Right renal cortex interstitium (tissue), 3 donors: ENCODE data around the gene ARID1B. TPM values are rescaled to one million over a fixed set of nuclear protein-coding genes. Genes with fewer than 3 reads are reported as not detected.

Source experiments
- DNase-seq, 3 donors: peaks; one replicate each; pipeline ENCODE4 v3.0.0-alpha.2; 2013; ENCODE audit warnings: low read depth in 3 of 3, low spot score in 2 of 3
- polyA plus RNA-seq, 3 donors: library from polyadenylated mRNA; unstranded; fragments of 120-200 nt; gene quantifications; one replicate each; pipeline ENCODE4 v1.2.1, GENCODE V29; 2013; ENCODE audit not compliant: insufficient read length in 3 of 3

Gene ARID1B
- polyA plus RNA-seq, 3 donors: 70.1 to 75.5 (median 72.6) TPM

GRCh38 chr6:157166784-157167183, 389.6 kb downstream of the ARID1B start:
- DNase-seq: no peak

GRCh38 chr6:157167837-157168236, 390.7 kb downstream of the ARID1B start:
- no peak for DNase-seq

DNA sequence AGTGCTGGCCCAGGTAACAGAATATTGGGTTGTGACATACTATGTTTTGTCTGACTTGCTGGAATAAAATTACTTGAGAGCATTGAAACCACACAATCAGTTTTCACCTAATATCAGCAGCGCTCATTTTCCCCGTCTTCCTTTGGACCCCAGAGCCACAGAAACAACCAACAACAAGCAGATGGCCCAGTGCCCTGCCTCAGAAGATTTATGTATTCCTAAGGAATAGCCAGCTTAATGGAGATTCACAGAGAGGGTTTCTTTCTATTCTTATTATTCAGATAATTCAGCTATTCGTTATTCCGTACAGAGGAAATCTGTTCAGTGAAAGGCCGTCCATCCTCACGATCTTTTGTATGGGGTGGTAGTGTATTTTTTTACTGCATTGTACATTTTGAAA, 391.3 kb downstream of the ARID1B start:
- no peak for DNase-seq

DNA sequence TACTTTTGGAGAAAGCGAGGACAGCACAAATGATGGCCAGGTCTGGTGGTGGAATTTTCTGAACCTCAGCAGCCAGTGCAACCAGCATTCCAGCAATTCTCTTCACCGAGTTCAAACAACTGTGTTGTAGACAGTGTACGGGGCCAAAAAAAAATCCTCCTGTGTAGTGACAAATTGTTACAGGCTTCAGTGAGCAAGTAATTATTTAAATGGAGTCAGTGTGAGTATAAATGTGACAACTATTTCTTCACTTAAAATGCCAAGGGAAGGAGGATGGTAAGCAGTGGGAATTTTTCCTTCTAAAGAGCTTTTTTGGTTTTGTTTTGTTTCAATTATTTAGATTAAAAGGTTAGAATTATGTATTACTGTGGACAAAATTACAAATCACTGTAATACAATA, 392.0 kb downstream of the ARID1B start:
- no peak for DNase-seq

DNA sequence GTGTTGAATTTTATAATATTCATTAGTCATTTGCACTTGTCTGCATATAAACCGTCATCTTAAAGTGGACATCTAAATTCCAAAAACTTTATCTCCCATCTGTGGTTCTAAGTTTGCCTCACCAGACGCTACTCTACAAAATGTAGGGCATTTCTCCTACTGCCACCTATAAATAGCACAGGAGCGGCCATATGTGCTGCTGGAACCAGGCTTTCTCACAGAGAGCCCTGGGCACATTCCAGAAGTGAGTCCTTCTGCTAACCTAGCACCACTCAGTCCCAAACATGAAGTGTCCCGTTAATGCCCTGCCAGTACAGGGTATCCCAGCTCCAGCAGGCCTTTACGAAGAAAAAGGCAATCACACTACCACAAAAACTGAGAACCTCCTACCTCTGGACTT, 392.5 kb downstream of the ARID1B start:
- no peak for DNase-seq

- no peak for DNase-seq
Observed at GRCh38 chr6:157170535-157170934, 393.4 kb downstream of the ARID1B start.

- DNase-seq: no peak
Observed at GRCh38 chr6:157171801-157172200, 394.6 kb downstream of the ARID1B start.

GRCh38 chr6:157172231-157172701, 395.1 kb downstream of the ARID1B start:
- no peak for DNase-seq

- DNase-seq: no peak
Observed at GRCh38 chr6:157172830-157173536, 395.8 kb downstream of the ARID1B start.

GRCh38 chr6:157173776-157174175, 396.6 kb downstream of the ARID1B start:
- DNase-seq: no peak

DNA sequence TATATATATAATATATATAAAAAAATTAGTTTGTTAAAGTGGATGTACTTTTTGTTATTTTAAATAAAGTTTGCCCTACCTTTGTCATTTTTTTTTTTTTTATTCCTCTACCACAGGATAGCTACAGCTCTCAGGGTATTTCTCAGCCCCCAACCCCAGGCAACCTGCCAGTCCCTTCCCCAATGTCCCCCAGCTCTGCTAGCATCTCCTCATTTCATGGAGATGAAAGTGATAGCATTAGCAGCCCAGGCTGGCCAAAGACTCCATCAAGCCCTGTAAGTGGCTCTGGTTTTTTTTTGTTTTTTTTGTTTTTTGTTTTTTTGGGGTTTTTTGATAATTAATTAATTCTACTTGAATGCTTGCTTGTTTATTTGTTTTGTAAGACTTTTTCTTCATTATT, 397.6 kb downstream of the ARID1B start:
- no peak for DNase-seq

- no peak for DNase-seq
Observed at GRCh38 chr6:157177731-157178336, 400.7 kb downstream of the ARID1B start.

DNA sequence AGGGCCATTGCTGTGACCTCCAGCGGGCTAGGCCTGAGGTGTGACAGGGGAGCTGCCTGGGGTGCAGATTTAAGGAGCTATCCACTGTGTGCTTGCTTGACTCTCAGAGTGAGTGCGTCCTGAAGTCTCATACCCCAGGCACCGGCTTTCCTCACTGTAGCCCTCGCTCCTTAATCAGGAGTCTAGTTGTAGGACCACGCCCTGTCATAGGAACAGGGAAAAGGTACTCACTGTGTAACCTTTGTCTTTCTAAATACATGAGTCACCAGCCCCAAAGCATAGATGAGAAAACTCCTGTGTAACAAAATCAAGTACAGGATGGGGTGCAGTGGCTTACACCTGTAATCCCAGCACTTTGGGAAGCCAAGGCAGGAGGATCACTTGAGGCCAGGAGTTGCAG, 404.5 kb downstream of the ARID1B start:
- DNase-seq: no peak

GRCh38 chr6:157182503-157183264, 405.5 kb downstream of the ARID1B start:
- no peak for DNase-seq

DNA sequence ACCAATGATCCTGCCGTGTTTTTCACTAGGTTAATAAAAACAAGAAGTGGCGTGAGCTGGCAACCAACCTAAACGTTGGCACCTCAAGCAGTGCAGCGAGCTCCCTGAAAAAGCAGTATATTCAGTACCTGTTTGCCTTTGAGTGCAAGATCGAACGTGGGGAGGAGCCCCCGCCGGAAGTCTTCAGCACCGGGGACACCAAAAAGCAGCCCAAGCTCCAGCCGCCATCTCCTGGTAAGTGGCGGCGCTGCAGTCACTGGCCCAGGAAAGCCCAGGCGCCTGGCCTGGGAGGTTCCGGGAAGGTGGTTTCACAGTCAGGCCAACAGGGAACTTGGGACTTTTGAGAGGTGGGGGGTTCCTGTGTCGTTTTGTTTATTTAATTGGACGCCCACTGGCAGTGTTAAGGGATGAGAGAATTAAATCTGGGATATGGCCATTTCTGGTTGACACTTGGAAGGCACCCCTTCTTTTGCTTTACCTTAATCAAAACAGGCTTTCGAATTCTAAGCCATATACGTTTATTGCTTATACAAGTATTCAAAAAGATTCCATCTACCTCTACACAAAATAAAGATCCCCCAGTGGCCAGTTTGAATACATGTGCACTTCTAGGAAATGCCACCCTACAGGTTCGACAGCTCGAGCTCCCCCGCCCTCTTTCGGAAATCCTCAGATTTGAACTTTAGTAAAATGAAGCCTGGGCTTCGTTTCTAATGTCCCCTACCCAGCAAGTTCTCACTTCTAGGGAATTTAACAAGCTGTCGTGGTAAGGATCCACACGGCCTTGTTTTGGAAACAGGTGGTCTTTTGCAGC, 407.2 kb downstream of the ARID1B start:
- DNase-seq: no peak

- no peak for DNase-seq
Observed at GRCh38 chr6:157185171-157185570, 408.0 kb downstream of the ARID1B start.

DNA sequence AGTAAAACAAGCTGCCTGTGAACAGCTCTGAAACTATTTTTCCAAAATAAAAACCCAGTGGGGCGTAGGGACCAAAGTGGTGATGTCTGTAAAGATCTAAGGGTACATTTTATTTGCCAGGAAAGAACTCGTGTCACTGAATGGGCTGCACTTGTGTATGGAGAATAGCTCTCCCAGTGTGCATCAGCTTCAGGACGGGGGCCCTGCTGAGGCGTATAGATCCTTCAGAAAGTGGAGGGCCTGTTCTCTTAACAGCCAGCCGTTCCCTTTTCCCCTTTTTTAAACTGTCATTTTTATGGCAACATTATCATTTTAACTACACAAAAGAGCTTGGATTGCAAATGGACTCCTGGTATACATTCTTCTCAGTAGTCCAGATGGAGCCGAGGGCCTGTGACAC, 408.8 kb downstream of the ARID1B start:
- DNase-seq: no peak

DNA sequence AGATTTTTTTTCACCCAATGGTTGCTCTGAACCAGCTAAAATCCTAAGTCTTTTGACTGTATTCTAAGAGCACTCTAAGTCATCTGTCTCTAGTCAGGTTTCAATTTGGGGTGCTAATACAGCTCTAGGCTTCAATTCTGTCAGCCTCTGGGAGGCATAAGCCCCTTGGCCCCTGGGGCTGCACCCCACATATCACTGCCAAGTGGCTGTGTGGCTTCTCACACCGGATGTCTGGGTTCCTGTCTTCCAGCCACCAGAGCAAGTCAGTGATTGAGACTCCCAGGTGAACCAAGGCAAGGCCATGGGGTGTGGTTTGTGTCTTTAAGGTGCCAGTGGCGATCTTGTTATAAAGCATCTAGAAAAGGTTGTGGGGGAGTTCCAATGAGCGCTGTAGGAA, 409.6 kb downstream of the ARID1B start:
- no peak for DNase-seq

GRCh38 chr6:157187182-157188083, 410.3 kb downstream of the ARID1B start:
- DNase-seq: no peak

DNA sequence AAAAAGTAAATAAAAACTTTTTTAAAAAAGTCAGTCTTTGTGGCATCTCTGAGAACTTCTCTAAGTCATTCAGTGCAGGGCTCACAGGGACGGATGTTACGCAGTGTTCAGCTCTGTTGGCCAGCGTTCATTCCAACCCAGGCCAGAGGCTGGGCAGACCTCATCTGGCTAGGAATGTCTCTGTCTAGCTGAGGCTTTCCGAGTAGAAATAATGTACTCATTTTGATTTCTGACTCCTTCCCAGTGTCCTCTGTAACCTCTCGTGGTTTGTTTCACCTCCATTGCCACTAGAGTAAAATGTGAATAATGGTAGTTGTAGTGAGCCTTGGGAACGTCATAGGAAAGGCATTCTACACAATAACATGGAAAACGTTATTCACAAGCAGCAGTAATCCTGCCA, 411.0 kb downstream of the ARID1B start:
- no peak for DNase-seq
